OCI-LY7 (cell line): ENCODE results near the gene NEO1.

Experiments
- CTCF ChIP-seq: fragments of 200-600 bp; sonication (generic); conservative IDR thresholded peaks from 2 replicates; pipeline ENCODE4 v1.5.1; 2014; ENCODE audit warnings: mild to moderate bottlenecking, antibody characterized with exemption, low read length, moderate library complexity, mixed read lengths
- EZH2phosphoT487 ChIP-seq: fragments of 200-600 bp; sonication (generic); IDR thresholded peaks from 2 replicates; pipeline ENCODE4 v1.6.1; 2018; ENCODE audit warnings: low read depth, borderline replicate concordance, mild to moderate bottlenecking, mixed run types, antibody characterized with exemption, low read length, moderate library complexity, mixed read lengths

DNA sequence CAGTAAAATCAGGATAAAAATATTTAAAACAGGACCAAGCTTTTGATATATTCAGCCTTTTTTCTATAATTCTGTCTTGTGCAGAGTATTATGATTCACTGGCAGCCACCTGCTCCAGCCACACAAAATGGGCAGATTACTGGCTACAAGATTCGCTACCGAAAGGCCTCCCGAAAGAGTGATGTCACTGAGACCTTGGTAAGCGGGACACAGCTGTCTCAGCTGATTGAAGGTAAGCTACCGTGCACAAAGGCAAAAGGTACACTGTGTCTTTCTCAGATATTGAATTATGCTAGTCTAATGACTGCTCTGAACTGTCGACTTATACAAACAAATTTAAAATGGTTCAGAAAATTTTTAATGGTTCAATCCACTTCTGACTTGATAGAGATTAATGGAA lies 202.3 kb downstream of the NEO1 start:
- TF ChIP-seq CTCF (no peak), EZH2phosphoT487 (no peak)
